IMR-90 (cell line): ENCODE data around the gene STK17A. TPM values are rescaled to one million over a fixed set of nuclear protein-coding genes. Genes with fewer than 3 reads are reported as not detected.
A peak's percentile ranks its signal among the peaks of the same experiment; 100 is the strongest.

Experiments
- ATAC-seq: fragments of 200-7000 bp; cut with Tn5 transposase; 2 replicates; pipeline ENCODE4 v1.9.1; 2020; ENCODE audit warnings: low read depth, mild to moderate bottlenecking, moderate library complexity
- BruUV-seq: library from RNA; stranded (reverse); fragments of 400-500 nt; replicated peaks from 2 replicates; lab custom pipeline; 2021; lab: Mats Ljungman, UMichigan
- CTCF ChIA-PET: fragments of 300-600 bp; formaldehyde crosslinking; extraction: SDS; loops from one replicate; lab custom pipeline; 2021; ENCODE audit warnings: antibody characterized with exemption; lab: Yijun Ruan, JAX
- POLR2A ChIA-PET: fragments of 300-600 bp; sonication (Branson Sonifier 250); formaldehyde crosslinking; loops from one replicate; lab custom pipeline; 2022; ENCODE audit warnings: antibody characterized with exemption; ENCODE audit not compliant: unreplicated experiment; lab: Charles Lee
- DNase-seq: peaks from one replicate; pipeline ENCODE4 v3.0.0; 2013
- H2AFZ ChIP-seq: replicated peaks from 2 replicates; pipeline ENCODE3; 2013; ENCODE audit warnings: low read length, mild to moderate bottlenecking; ENCODE audit not compliant: poor library complexity
- H2AK5ac ChIP-seq: 2 replicates; pipeline ENCODE4 v1.6.1; 2013; ENCODE audit warnings: low read depth, low read length, inconsistent platforms
- H2AK9ac ChIP-seq: replicated peaks from 2 replicates; pipeline ENCODE3; 2013; ENCODE audit warnings: mild to moderate bottlenecking, low read depth, low read length, moderate library complexity; ENCODE audit not compliant: poor library complexity
- H2BK120ac ChIP-seq: 2 replicates; pipeline ENCODE4 v1.6.1; 2013; ENCODE audit warnings: low read depth, low read length, inconsistent platforms
- H2BK15ac ChIP-seq: 3 replicates; pipeline ENCODE4 v1.6.1; 2013; ENCODE audit warnings: low read depth, low read length, inconsistent platforms
- H2BK20ac ChIP-seq: 2 replicates; pipeline ENCODE4 v1.6.1; 2013; ENCODE audit warnings: low read depth, mild to moderate bottlenecking, inconsistent platforms, low read length, moderate library complexity
- H2BK5ac ChIP-seq: 2 replicates; pipeline ENCODE4 v1.6.1; 2013; ENCODE audit warnings: mild to moderate bottlenecking, low read depth, low read length, inconsistent platforms; ENCODE audit not compliant: poor library complexity, severe bottlenecking
- H3K14ac ChIP-seq: replicated peaks from 2 replicates; pipeline ENCODE4 v1.6.1; 2013; ENCODE audit warnings: low read depth, low read length, inconsistent platforms
- H3K18ac ChIP-seq: 2 replicates; pipeline ENCODE4 v1.6.1; 2013; ENCODE audit warnings: low read depth, low read length, control low read depth
- H3K23ac ChIP-seq: 2 replicates; pipeline ENCODE4 v1.6.1; 2013; ENCODE audit warnings: low read depth, low read length, inconsistent platforms
- H3K27ac ChIP-seq: 2 replicates; pipeline ENCODE4 v1.5.1; 2013; ENCODE audit warnings: mild to moderate bottlenecking, control low read depth, low read length; ENCODE audit not compliant: insufficient read depth
- H3K27me3 ChIP-seq: 2 replicates; pipeline ENCODE4 v1.6.1; 2013; ENCODE audit warnings: low read length; ENCODE audit not compliant: control insufficient read depth, insufficient read depth
- H3K36me3 ChIP-seq: 2 replicates; pipeline ENCODE4 v1.6.1; 2013; ENCODE audit warnings: low read length, mixed read lengths; ENCODE audit not compliant: control insufficient read depth, insufficient read depth
- H3K4ac ChIP-seq: 2 replicates; pipeline ENCODE4 v1.6.1; 2013; ENCODE audit warnings: low read depth, low read length, inconsistent platforms
- H3K4me1 ChIP-seq: 2 replicates; pipeline ENCODE4 v1.6.1; 2013; ENCODE audit warnings: low read length, mixed read lengths; ENCODE audit not compliant: control insufficient read depth, insufficient read depth
- H3K4me2 ChIP-seq: 2 replicates; pipeline ENCODE4 v1.6.1; 2013; ENCODE audit warnings: low read depth, mild to moderate bottlenecking, control low read depth, low read length, moderate library complexity
- H3K4me3 ChIP-seq: 2 replicates; pipeline ENCODE4 v1.5.1; 2013; ENCODE audit warnings: low read depth, mild to moderate bottlenecking, control low read depth, low read length, moderate library complexity; ENCODE audit not compliant: insufficient read depth
- H3K56ac ChIP-seq: 2 replicates; pipeline ENCODE4 v1.6.1; 2013; ENCODE audit warnings: low read length, inconsistent platforms; ENCODE audit not compliant: insufficient read depth; ENCODE audit errors: extremely low read depth
- H3K79me1 ChIP-seq, 2 experiments: 2 replicates each; pipeline ENCODE4 v1.6.1; 2013; ENCODE audit warnings: low read length in 2 of 2, inconsistent platforms in 1 of 2, low read depth in 1 of 2
- H3K9ac ChIP-seq: 2 replicates; pipeline ENCODE4 v1.6.1; 2013; ENCODE audit warnings: low read depth, low read length, control low read depth
- H3K9me1 ChIP-seq: 2 replicates; pipeline ENCODE4 v1.6.1; 2013; ENCODE audit warnings: low read length, inconsistent platforms; ENCODE audit not compliant: insufficient read depth
- H3K9me3 ChIP-seq: 2 replicates; pipeline ENCODE4 v1.6.1; 2013; ENCODE audit warnings: low read length; ENCODE audit not compliant: control insufficient read depth, insufficient read depth
- H4K20me1 ChIP-seq: 2 replicates; pipeline ENCODE4 v1.6.1; 2013; ENCODE audit warnings: low read length, inconsistent platforms; ENCODE audit not compliant: insufficient read depth
- H4K5ac ChIP-seq: 2 replicates; pipeline ENCODE4 v1.6.1; 2013; ENCODE audit warnings: mild to moderate bottlenecking, low read depth, low read length, control low read depth
- H4K8ac ChIP-seq, 2 experiments: 2 replicates each; pipeline ENCODE4 v1.6.1; 2013; ENCODE audit warnings: low read depth in 2 of 2, low read length in 2 of 2, control low read depth in 1 of 2, inconsistent platforms in 1 of 2
- H4K91ac ChIP-seq: 2 replicates; pipeline ENCODE4 v1.6.1; 2013; ENCODE audit warnings: low read depth, low read length, inconsistent platforms; ENCODE audit not compliant: insufficient read depth
- BHLHE40 ChIP-seq: fragments of 150-350 bp; IDR thresholded peaks from 2 replicates; pipeline ENCODE4 v1.6.1; 2016; ENCODE audit warnings: mild to moderate bottlenecking, low read depth, low read length
- CEBPB ChIP-seq: IDR thresholded peaks from 2 replicates; pipeline ENCODE4 v1.6.1; 2012; ENCODE audit warnings: low read depth, low read length, improper control_type of control experiment
- CHD1 ChIP-seq: IDR thresholded peaks from 2 replicates; pipeline ENCODE4 v1.6.1; 2012; ENCODE audit warnings: low read depth, low read length, improper control_type of control experiment
- FOS ChIP-seq: fragments of 150-350 bp; IDR thresholded peaks from 2 replicates; pipeline ENCODE4 v1.6.1; 2016; ENCODE audit warnings: low read depth, low read length
- MAZ ChIP-seq: IDR thresholded peaks from 2 replicates; pipeline ENCODE4 v1.6.1; 2012; ENCODE audit warnings: low read depth, mild to moderate bottlenecking, low read length, improper control_type of control experiment, moderate library complexity, borderline replicate concordance
- MXI1 ChIP-seq: IDR thresholded peaks from 2 replicates; pipeline ENCODE4 v1.6.1; 2012; ENCODE audit warnings: low read depth, mild to moderate bottlenecking, low read length, moderate library complexity, borderline replicate concordance
- NFE2L2 ChIP-seq: fragments of 150-350 bp; IDR thresholded peaks from 2 replicates; pipeline ENCODE4 v1.6.1; 2016; ENCODE audit warnings: low read depth, mild to moderate bottlenecking, low read length
- POLR2A ChIP-seq: IDR thresholded peaks from 2 replicates; pipeline ENCODE4 v1.6.1; 2012; ENCODE audit warnings: mild to moderate bottlenecking, low read depth, low read length
- RAD21 ChIP-seq: IDR thresholded peaks from 2 replicates; pipeline ENCODE4 v1.6.1; 2012; ENCODE audit warnings: low read length, improper control_type of control experiment
- RCOR1 ChIP-seq: IDR thresholded peaks from 2 replicates; pipeline ENCODE4 v1.6.1; 2012; ENCODE audit warnings: mild to moderate bottlenecking, low read length, improper control_type of control experiment; ENCODE audit not compliant: insufficient replicate concordance
- RFX5 ChIP-seq: IDR thresholded peaks from 2 replicates; pipeline ENCODE4 v1.8.0; 2012; ENCODE audit warnings: low read depth, mild to moderate bottlenecking, low read length, moderate library complexity
- SMC3 ChIP-seq: fragments of 150-350 bp; IDR thresholded peaks from 2 replicates; pipeline ENCODE4 v1.6.1; 2016; ENCODE audit warnings: low read depth, mild to moderate bottlenecking, antibody characterized with exemption, low read length, moderate library complexity
- WGBS, 2 experiments: methylation state at CpG; one replicate each; pipeline versions ENCODE4 v1.1.5 to v1.1.7; 2013; ENCODE audit warnings: missing lambda C conversion rate in 2 of 2; ENCODE audit not compliant: insufficient read length in 1 of 2; ENCODE audit errors: extremely low coverage in 2 of 2; 5-methylcytosine and 5-hydroxymethylcytosine counted together
- dilution Hi-C: fragments of 300-500 bp; cut with HindIII; formaldehyde crosslinking; loops from one replicate; pipeline ENCODE4 v1.14.3; 2018; ENCODE audit warnings: low sequenced_read_pairs; ENCODE audit not compliant: unreplicated experiment
- in situ Hi-C: fragments of 300-500 bp; cut with MboI; formaldehyde crosslinking; loops from 3 replicates; pipeline ENCODE4 v1.14.3; 2019; ENCODE audit warnings: low sequenced_read_pairs, inconsistent platforms, mixed read lengths
- intact Hi-C: fragments of 100-400 bp; cut with micrococcal nuclease; formaldehyde crosslinking; loops from 2 replicates; pipeline ENCODE4 v1.10.0; 2022
- polyA plus RNA-seq, 3 experiments: library from polyadenylated mRNA; depleted of rRNA; stranded (reverse); fragments of >200 nt; gene quantifications; 2 replicates each; pipeline ENCODE4 v1.2.3, GENCODE V29; 2012; ENCODE audit warnings: low replicate concordance in 1 of 3
- total RNA-seq: library from RNA; depleted of rRNA; stranded (reverse); fragments of >200 nt; gene quantifications from 2 replicates; pipeline ENCODE4 v1.2.3, GENCODE V29; 2012
- TF ChIP-seq, protein P1 (sequence below): fragments of 150-350 bp; IDR thresholded peaks from 2 replicates; pipeline ENCODE4 v1.6.1; 2017; ENCODE audit warnings: mild to moderate bottlenecking, antibody characterized with exemption, low read length, low read depth
- TF ChIP-seq, protein P2 (sequence below): fragments of 150-350 bp; IDR thresholded peaks from 2 replicates; pipeline ENCODE4 v1.6.1; 2016; ENCODE audit warnings: low read depth, mild to moderate bottlenecking, low read length, moderate library complexity, borderline replicate concordance
- TF ChIP-seq, protein P3 (sequence below): conservative IDR thresholded peaks from 2 replicates; pipeline ENCODE4 v1.5.1; 2012; ENCODE audit warnings: mild to moderate bottlenecking, low read depth, low read length, improper control_type of control experiment

STK17A gene
- total and polyA plus RNA-seq, 2 of the 4 experiments (the other 2 are of a cell fraction), result 40.5 to 50.5 TPM

DNA sequence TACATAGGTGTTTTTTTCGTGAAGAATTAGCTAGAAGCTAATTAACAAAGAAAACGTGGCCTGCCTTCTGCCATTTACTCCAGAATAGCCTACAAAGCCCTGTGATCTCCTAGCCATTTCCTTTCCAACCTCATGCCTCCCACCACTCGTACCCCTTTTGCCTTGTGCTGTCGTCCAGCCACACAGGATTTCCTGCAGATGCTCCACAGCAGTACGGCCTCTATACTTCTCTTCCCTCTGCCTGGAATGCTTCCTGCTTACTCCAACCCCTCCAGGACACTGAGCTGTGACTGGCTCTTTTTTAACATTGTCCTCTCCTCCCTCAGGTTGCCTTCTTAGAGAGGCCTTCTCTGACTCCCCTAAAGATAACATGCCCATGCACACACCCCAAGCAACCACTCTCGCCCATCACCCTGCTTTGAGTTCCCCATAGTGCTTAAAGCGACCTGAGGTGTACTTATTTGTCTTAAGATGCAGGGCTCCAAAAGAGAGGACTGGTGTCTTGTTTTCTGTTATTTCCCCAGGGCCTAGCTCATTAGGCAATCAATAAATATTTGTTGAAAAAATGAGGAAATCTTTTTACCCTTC lies 32.7 kb downstream of the STK17A start:
- H3K4me3 ChIP-seq, result no peak overlapping the region
- no peak overlapping the region; the same call in 1 of the 2 replicates for H3K18ac ChIP-seq
- no peak overlapping the region for H3K4me2 ChIP-seq
- ATAC-seq, result no peak
- H3K23ac ChIP-seq, result peak overlapping the region; percentile 57; the same call in 1 of the 2 replicates
- no peak overlapping the region for H2BK120ac ChIP-seq
- H3K4ac ChIP-seq, result no peak overlapping the region
- H2AK5ac ChIP-seq, result peak overlapping the region; percentile 11
- in situ Hi-C loops (no loop called here), dilution Hi-C loops (no loop called here), intact Hi-C loops (no loop called here)
- peak overlapping the region; percentile 21 for H2BK5ac ChIP-seq
- WGBS, 2 experiments, result 80% methylated on average over 2 of the region's 7 CpGs; no CpG with 5 or more reads in 1 of the 2 experiments
- H3K9ac ChIP-seq, result no peak overlapping the region
- no peak overlapping the region for H2BK20ac ChIP-seq
- no peaks in the 10 kb centered on the region for H3K27me3 ChIP-seq
- no peak overlapping the region for H3K56ac ChIP-seq
- no peak overlapping the region for H4K8ac ChIP-seq
- POLR2A ChIA-PET, result interaction anchor here (0.5 to 1.0 kb wide), 2 partner anchors 14 to 33 kb away, joined by 3 read pairs; partner anchors contain the start of gene STK17A
- H3K9me3 ChIP-seq, result no peaks in the 10 kb centered on the region
- H2AK9ac ChIP-seq, result no peak overlapping the region
- H3K4me1 ChIP-seq, result peaks cover 25% of the 10 kb centered on the region
- CTCF ChIA-PET, result interaction anchor here (0.7 kb wide), 1 partner anchor 240 kb away, joined by 4 read pairs; no protein-coding TSS in a partner anchor
- H2AFZ ChIP-seq, result no peak overlapping the region
- H3K36me3 ChIP-seq, result peaks cover 36% of the 10 kb centered on the region
- BruUV-seq, result no TSS peak
- no peak overlapping the region; the same call in 1 of the 2 replicates for H4K5ac ChIP-seq
- peaks cover 52% of the 10 kb centered on the region for H4K20me1 ChIP-seq
- H3K9me1 ChIP-seq, result peaks cover 21% of the 10 kb centered on the region
- H3K79me1 ChIP-seq, result peaks cover 46 to 87% of the 10 kb centered on the region in 2 experiments
- peak overlapping the region; percentile 51; the same call in 1 of the 2 replicates for H3K27ac ChIP-seq
- H2BK15ac ChIP-seq, result peak overlapping the region; percentile 36; the same call in 1 of the 3 replicates
- no peak overlapping the region; the same call in 1 of the 2 replicates for H3K14ac ChIP-seq
- H4K91ac ChIP-seq, result no peak overlapping the region
- no peak for DNase-seq
- TF ChIP-seq MAZ (no peak), RCOR1 (no peak), MXI1 (no peak), CEBPB (no peak), SMC3 (no peak), POLR2A (no peak), FOS (no peak), RFX5 (no peak), CHD1 (no peak), BHLHE40 (no peak), NFE2L2 (no peak), RAD21 (no peak)
- TF ChIP-seq, protein P1, sequence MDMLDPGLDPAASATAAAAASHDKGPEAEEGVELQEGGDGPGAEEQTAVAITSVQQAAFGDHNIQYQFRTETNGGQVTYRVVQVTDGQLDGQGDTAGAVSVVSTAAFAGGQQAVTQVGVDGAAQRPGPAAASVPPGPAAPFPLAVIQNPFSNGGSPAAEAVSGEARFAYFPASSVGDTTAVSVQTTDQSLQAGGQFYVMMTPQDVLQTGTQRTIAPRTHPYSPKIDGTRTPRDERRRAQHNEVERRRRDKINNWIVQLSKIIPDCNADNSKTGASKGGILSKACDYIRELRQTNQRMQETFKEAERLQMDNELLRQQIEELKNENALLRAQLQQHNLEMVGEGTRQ, result no peak
- TF ChIP-seq, protein P2, sequence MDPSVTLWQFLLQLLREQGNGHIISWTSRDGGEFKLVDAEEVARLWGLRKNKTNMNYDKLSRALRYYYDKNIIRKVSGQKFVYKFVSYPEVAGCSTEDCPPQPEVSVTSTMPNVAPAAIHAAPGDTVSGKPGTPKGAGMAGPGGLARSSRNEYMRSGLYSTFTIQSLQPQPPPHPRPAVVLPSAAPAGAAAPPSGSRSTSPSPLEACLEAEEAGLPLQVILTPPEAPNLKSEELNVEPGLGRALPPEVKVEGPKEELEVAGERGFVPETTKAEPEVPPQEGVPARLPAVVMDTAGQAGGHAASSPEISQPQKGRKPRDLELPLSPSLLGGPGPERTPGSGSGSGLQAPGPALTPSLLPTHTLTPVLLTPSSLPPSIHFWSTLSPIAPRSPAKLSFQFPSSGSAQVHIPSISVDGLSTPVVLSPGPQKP, result no peak
- TF ChIP-seq, protein P3, sequence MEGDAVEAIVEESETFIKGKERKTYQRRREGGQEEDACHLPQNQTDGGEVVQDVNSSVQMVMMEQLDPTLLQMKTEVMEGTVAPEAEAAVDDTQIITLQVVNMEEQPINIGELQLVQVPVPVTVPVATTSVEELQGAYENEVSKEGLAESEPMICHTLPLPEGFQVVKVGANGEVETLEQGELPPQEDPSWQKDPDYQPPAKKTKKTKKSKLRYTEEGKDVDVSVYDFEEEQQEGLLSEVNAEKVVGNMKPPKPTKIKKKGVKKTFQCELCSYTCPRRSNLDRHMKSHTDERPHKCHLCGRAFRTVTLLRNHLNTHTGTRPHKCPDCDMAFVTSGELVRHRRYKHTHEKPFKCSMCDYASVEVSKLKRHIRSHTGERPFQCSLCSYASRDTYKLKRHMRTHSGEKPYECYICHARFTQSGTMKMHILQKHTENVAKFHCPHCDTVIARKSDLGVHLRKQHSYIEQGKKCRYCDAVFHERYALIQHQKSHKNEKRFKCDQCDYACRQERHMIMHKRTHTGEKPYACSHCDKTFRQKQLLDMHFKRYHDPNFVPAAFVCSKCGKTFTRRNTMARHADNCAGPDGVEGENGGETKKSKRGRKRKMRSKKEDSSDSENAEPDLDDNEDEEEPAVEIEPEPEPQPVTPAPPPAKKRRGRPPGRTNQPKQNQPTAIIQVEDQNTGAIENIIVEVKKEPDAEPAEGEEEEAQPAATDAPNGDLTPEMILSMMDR, result no peak
